NT2/D1 (cell line): ENCODE results near the gene KANSL1.

Experiments
- SUZ12 ChIP-seq: IDR thresholded peaks from 2 replicates; pipeline ENCODE4 v1.6.1; 2011; ENCODE audit not compliant: insufficient read length, insufficient read depth; ENCODE audit errors: extremely low read depth
- YY1 ChIP-seq: IDR thresholded peaks from 2 replicates; pipeline ENCODE4 v1.6.1; 2011; ENCODE audit not compliant: insufficient read length, insufficient read depth
- ZNF274 ChIP-seq: IDR thresholded peaks from 2 replicates; pipeline ENCODE4 v1.6.1; 2011; ENCODE audit warnings: mild to moderate bottlenecking, low read depth, low read length

DNA sequence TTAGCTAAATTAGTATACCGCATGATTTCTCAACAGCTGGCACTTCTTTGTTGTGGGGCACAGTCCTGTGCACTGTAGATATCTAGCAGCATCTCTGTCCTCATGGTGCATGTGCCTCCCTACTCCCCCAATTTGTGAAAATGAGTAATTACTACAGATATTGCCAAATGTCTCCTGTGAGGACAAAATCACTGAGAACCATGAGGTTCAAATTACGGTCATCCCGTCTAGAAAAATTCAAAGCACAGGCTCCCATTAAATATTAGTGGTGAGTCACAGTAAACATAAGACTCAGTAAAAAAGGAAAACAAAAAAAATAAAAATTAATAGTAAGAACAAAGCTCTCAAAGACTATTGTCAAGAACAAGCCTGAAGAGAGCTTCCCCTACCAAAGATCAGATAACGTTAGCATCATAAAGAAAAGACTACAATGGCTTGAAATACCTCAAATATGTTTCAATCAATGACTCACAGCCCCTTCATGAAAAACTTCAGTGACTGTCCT is 136.4 kb downstream of the KANSL1 start:
- no peak for TF ChIP-seq ZNF274
- TF ChIP-seq YY1: no peak
- TF ChIP-seq SUZ12: no peak
